Measurements from ENCODE around the gene EFCAB14. TPM values are rescaled to one million over a fixed set of nuclear protein-coding genes. Genes with fewer than 3 reads are reported as not detected.

EFCAB14 gene
- total RNA-seq, 1 donor from 2014 or later, result 32.4 TPM

DNA sequence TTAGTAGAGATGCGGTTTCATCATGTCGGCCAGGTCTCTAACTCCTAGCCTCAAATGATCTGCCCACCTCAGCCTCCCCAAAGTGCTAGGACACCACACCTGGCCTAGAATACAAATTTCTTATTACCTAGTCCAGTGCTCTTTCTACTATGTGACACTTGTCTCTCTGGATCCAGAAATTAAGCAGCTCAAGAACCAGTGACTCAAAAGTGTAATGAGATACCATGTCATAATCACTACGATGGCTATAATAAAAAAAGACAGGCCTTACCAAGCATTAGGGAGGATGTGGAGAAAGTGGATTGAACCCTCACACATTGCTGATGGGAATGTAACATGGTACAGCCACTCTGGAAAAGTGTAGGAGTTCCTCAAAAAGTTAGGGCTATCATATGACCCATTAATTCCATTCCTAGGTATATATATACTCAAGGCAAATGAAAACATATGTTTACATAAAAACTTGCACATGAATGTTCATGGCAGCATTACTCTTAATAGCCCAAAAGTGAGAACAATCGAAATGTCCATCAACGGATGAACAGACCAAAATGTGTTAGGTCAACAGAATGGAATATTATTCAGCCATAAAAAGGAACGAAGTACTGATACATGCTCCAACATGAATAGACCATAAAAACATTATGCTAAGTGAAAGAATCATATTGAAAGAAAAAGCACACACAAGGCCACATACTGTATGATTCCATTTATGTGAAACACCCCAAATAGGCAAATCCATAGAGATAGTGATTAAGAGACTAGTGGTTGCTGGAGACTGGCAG, 38.9 kb downstream of the EFCAB14 start:
- Histone ChIP-seq H3K4me3 (ENCODE audit: low read depth, low read length) (no peak overlapping the region), H3K36me3 (ENCODE audit: control insufficient read depth, insufficient read depth, low read length) (peaks cover 14% of the 10 kb centered on the region), H3K27me3 (ENCODE audit: control insufficient read depth, insufficient read depth, low read length) (no peaks in the 10 kb centered on the region)
- FAIRE-seq (no peak), DNase-seq (ENCODE audit: low read depth) (no peak)
- TF ChIP-seq, protein P1, sequence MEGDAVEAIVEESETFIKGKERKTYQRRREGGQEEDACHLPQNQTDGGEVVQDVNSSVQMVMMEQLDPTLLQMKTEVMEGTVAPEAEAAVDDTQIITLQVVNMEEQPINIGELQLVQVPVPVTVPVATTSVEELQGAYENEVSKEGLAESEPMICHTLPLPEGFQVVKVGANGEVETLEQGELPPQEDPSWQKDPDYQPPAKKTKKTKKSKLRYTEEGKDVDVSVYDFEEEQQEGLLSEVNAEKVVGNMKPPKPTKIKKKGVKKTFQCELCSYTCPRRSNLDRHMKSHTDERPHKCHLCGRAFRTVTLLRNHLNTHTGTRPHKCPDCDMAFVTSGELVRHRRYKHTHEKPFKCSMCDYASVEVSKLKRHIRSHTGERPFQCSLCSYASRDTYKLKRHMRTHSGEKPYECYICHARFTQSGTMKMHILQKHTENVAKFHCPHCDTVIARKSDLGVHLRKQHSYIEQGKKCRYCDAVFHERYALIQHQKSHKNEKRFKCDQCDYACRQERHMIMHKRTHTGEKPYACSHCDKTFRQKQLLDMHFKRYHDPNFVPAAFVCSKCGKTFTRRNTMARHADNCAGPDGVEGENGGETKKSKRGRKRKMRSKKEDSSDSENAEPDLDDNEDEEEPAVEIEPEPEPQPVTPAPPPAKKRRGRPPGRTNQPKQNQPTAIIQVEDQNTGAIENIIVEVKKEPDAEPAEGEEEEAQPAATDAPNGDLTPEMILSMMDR (IDR thresholded peaks at IDR 0.05; ENCODE audit: insufficient read depth, low read length, severe bottlenecking), result no peak

DNA sequence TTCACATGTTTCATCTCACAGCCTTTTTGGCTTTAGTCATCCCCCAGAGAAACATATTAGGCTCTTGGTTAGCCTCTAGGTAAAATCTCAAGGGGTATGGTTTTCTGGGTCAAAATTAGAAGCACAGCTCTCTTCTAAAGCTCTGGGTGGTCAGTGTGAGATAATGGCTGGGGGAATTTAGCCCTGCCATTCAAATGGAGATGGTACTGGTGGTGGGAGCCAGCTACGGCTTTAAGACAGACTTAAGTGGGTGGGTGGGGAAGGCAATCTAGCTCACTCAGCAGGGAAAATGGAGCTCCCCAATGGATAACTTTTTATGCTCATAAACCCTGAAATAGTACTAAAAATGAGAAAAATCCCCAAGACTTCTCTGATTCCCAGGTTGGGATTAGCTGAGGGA, 41.6 kb downstream of the EFCAB14 start:
- no peak for DNase-seq (ENCODE audit: low read depth)
- TF ChIP-seq, protein P1 (IDR thresholded peaks at IDR 0.05; ENCODE audit: insufficient read depth, low read length, severe bottlenecking), result no peak
- no peak overlapping the region for H3K4me3 ChIP-seq (ENCODE audit: low read depth, low read length)
- no peak for FAIRE-seq
- no peaks in the 10 kb centered on the region for H3K27me3 ChIP-seq (ENCODE audit: control insufficient read depth, insufficient read depth, low read length)
- H3K36me3 ChIP-seq (ENCODE audit: control insufficient read depth, insufficient read depth, low read length), result peaks cover 3% of the 10 kb centered on the region

DNA sequence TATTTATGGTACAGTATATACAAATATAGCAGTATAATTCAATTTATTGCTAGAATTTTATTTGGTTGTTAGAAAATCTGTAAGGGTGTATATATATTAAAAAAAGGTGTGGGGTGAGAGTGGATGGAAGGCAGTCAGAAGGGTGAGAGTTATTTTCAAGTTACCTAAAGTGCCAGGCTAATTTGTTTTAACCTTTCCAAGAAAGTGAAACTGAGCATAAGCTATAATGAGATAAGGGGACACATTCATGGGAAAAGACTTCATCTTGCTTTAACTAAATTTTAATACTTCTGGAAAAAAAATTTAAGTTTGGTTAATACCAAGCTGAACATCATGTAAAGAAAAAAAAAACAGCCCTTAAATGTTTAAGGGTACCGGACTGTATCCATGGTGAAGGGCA, 42.4 kb downstream of the EFCAB14 start:
- TF ChIP-seq, protein P1 (IDR thresholded peaks at IDR 0.05; ENCODE audit: insufficient read depth, low read length, severe bottlenecking), result no peak
- Histone ChIP-seq H3K4me3 (ENCODE audit: low read depth, low read length) (no peak overlapping the region), H3K27me3 (ENCODE audit: control insufficient read depth, insufficient read depth, low read length) (no peaks in the 10 kb centered on the region), H3K36me3 (ENCODE audit: control insufficient read depth, insufficient read depth, low read length) (peaks cover 2% of the 10 kb centered on the region)
- FAIRE-seq, result no peak
- no peak for DNase-seq (ENCODE audit: low read depth)

DNA sequence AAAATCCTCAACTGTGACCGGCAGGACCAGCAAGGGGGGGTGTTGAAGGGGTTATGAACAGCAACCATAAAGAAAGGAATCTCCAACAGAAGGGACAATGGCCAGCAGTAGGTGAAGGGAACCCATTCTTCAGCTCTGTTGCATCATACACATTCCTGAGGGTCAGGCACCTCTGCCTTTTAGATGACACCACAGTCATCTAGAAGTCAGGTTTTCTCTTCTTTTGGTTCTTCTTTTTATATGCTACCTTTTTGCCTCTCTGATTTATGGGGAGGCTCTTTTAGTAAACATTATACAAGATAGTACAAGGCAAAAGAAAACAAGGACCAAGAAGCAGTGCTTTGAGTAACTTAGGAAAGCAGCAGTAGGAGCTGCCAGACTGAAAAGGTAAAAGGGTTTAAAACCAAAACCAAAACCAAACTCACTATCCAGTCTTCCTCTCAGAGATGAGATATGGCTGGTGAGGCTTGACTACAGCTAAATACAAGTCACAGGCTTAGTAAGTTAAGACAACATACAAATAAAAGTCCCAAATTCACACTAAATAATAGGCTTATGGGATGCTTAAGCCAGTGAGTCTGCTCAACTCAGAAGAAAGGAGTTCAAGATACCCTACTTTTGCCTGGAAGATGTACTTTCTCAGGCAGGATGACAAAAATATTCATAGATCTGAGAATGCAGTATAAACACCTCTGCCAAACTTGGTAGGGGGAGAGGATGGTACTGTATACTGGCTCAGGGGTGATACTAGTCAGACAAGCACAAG, 43.2 kb downstream of the EFCAB14 start:
- no peak overlapping the region for H3K4me3 ChIP-seq (ENCODE audit: low read depth, low read length)
- peaks cover 2% of the 10 kb centered on the region for H3K36me3 ChIP-seq (ENCODE audit: control insufficient read depth, insufficient read depth, low read length)
- TF ChIP-seq, protein P1 (IDR thresholded peaks at IDR 0.05; ENCODE audit: insufficient read depth, low read length, severe bottlenecking), result no peak
- FAIRE-seq, result no peak
- no peaks in the 10 kb centered on the region for H3K27me3 ChIP-seq (ENCODE audit: control insufficient read depth, insufficient read depth, low read length)
- no peak for DNase-seq (ENCODE audit: low read depth)

GRCh38 chr1:46673749-46674182, 45.1 kb downstream of the EFCAB14 start:
- DNase-seq (ENCODE audit: low read depth), result no peak
- H3K4me3 ChIP-seq (ENCODE audit: low read depth, low read length), result no peak overlapping the region
- no peaks in the 10 kb centered on the region for H3K36me3 ChIP-seq (ENCODE audit: control insufficient read depth, insufficient read depth, low read length)
- FAIRE-seq, result no peak
- no peaks in the 10 kb centered on the region for H3K27me3 ChIP-seq (ENCODE audit: control insufficient read depth, insufficient read depth, low read length)
- TF ChIP-seq, protein P1 (IDR thresholded peaks at IDR 0.05; ENCODE audit: insufficient read depth, low read length, severe bottlenecking), result no peak

Data from bronchial epithelial cell (primary cell).